ENCODE data around the gene MEGF6.

The MEGF6 gene

DNA sequence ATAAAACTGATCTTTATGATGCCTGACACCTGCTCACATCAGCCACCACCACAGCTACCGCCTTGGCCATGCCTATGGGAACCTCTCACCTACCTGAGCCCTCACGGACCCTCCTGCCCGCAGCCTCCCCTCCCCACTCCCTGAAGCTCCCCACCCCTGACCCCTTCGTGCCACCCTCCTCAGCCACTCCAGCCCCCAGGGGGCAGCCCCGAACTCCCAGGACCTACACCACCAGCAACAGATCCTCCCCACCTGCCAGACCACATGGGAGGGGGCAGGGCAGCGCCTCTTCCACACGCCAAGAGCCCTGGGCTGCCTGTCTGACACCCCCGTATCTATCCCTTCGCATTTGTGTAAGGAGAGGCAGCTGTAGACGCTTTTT lies 171.0 kb downstream of the MEGF6 start:
- ATAC-seq (no peak), DNase-seq (ENCODE audit: low spot score in 2 of 2) (no peak)
- H3K9me3 Mint-ChIP-seq: no peaks in the 10 kb centered on the region
- no peaks in the 10 kb centered on the region for H3K36me3 Mint-ChIP-seq
- H3K27ac Mint-ChIP-seq: no peak overlapping the region
- H3K4me1 Mint-ChIP-seq: no peaks in the 10 kb centered on the region
- no peak overlapping the region for H3K4me3 Mint-ChIP-seq

Measured in stimulated activated effector memory CD8-positive, alpha-beta T cell treated with anti-CD3 and anti-CD28 coated beads, Interleukin-12 subunit alpha, Interleukin-12 subunit beta, amount 100 ng/mL, for 72 hours (primary cell).